Measurements from ENCODE around the gene HIF3A. TPM values are rescaled to one million over a fixed set of nuclear protein-coding genes. Genes with fewer than 3 reads are reported as not detected.

Gene HIF3A
- total and polyA plus RNA-seq, 2 experiments from 2014 or later: 54.6 to 149 TPM

DNA sequence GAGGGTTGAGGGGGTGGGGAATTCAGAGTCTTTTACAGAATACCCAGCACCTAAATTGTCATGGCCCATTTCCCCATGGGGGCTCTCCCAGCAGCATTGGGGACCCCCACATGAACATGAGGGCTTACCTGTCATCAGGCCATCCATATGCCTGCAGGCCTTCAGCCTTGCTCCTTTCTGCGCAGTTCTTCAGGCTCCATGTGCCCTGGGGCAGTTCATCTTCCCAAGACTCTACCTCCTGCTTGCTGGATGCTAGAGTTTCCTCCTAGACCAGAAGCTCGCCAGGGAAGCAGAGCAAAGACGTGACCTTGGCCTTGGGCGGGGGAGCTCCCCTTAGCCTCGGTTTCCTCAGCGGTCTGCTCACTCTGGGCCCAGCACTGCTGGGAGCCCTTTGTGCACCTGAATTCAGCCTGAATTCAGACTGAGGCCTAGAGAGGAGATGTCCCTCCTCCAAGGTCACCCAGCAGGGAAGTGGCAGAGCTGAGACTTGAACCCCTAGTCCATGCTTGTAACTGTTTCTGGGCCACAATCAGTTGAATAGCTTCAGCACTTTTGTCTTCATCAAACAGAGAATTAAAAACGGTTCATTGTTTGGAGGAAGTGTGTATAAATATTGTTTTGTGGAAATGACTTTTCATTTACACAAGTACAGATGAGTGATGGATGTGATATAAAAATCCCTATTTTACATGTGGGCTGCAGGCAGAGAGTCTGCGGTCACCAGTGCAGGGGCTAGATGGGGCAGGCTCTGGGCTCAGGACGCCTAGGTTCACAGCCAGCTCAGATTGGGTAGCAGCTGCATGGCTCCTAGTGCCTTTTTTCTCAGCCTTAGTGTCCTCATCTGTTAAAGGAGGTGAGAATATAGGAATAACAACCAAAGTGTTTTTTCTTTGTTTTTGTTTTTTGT is 59.6 kb downstream of the HIF3A start:
- 95% methylated on average over 9 of the region's 9 CpGs for WGBS (ENCODE audit: low lambda C conversion rate, missing lambda C conversion rate)
- H3K4me2 ChIP-seq: peak overlapping the region; percentile 33
- TF ChIP-seq EZH2phosphoT487 (IDR thresholded peaks at IDR 0.05; ENCODE audit: low read depth, severe bottlenecking, unreplicated experiment) (no peak), EZH2 (IDR thresholded peaks at IDR 0.05; ENCODE audit: borderline replicate concordance) (no peak)
- TF ChIP-seq, protein P1, sequence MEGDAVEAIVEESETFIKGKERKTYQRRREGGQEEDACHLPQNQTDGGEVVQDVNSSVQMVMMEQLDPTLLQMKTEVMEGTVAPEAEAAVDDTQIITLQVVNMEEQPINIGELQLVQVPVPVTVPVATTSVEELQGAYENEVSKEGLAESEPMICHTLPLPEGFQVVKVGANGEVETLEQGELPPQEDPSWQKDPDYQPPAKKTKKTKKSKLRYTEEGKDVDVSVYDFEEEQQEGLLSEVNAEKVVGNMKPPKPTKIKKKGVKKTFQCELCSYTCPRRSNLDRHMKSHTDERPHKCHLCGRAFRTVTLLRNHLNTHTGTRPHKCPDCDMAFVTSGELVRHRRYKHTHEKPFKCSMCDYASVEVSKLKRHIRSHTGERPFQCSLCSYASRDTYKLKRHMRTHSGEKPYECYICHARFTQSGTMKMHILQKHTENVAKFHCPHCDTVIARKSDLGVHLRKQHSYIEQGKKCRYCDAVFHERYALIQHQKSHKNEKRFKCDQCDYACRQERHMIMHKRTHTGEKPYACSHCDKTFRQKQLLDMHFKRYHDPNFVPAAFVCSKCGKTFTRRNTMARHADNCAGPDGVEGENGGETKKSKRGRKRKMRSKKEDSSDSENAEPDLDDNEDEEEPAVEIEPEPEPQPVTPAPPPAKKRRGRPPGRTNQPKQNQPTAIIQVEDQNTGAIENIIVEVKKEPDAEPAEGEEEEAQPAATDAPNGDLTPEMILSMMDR (IDR thresholded peaks at IDR 0.05; ENCODE audit: poor library complexity): no peak
- peaks cover 2% of the 10 kb centered on the region for H4K20me1 ChIP-seq (ENCODE audit: insufficient read depth, poor library complexity, severe bottlenecking)
- H3K4me3 ChIP-seq: no peak overlapping the region
- DNase-seq (ENCODE audit: low spot score): no peak
- peaks cover 15% of the 10 kb centered on the region for H3K4me1 ChIP-seq (ENCODE audit: insufficient read depth)
- H2AFZ ChIP-seq: no peak overlapping the region
- no peaks in the 10 kb centered on the region for H3K9me2 ChIP-seq (replicated peaks; ENCODE audit: insufficient read depth)
- peak overlapping the region; percentile 93 for H3K27ac ChIP-seq
- peaks cover 62% of the 10 kb centered on the region for H3K79me2 ChIP-seq
- no peaks in the 10 kb centered on the region for H3K27me3 ChIP-seq
- H3K36me3 ChIP-seq (replicated peaks; ENCODE audit: insufficient read depth, low read depth): no peaks in the 10 kb centered on the region
- H3K9me3 ChIP-seq (ENCODE audit: low read depth): no peaks in the 10 kb centered on the region

DNA sequence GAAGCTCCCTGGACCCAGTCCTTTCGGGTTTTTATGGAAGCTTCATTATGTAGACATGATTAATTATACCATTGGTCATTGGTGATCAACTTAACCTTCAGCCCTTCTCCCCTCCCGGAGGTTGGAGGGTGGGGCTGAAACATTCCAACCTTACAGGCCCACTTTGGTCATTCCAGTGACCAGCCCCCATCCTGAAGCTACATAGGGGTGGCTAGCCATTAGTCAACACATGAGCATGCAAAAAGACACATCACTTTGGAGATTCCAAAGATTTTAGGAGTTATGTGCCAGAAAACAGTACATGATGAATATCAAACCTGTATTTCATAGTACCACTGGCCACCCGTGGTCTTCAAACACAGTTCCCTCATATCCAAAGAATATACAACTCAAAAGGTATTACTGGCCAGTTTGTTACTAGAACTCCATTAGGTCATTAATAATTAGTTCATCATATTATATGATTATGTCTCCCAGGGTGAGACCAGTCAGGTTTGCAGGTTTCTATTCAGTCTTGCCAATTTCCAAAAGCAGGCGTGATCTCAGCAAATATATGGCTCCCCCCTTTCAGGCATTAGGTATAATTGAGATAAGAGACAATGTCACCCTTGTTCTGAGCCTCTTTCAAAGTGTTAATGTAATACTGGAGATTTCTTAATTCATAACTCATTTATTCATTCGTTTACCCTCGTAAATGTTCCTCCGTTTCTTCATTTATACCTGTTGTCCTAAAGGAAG is 61.2 kb downstream of the HIF3A start:
- H3K9me3 ChIP-seq (ENCODE audit: low read depth): no peaks in the 10 kb centered on the region
- no peak overlapping the region for H3K4me3 ChIP-seq
- no peak overlapping the region for H3K4me2 ChIP-seq
- H2AFZ ChIP-seq: no peak overlapping the region
- DNase-seq (ENCODE audit: low spot score): no peak
- H3K27me3 ChIP-seq: no peaks in the 10 kb centered on the region
- peaks cover 15% of the 10 kb centered on the region for H3K4me1 ChIP-seq (ENCODE audit: insufficient read depth)
- H3K79me2 ChIP-seq: peaks cover 61% of the 10 kb centered on the region
- TF ChIP-seq, protein P1 (IDR thresholded peaks at IDR 0.05; ENCODE audit: poor library complexity): no peak
- TF ChIP-seq EZH2 (IDR thresholded peaks at IDR 0.05; ENCODE audit: borderline replicate concordance) (no peak), EZH2phosphoT487 (IDR thresholded peaks at IDR 0.05; ENCODE audit: low read depth, severe bottlenecking, unreplicated experiment) (no peak)
- H4K20me1 ChIP-seq (ENCODE audit: insufficient read depth, poor library complexity, severe bottlenecking): no peaks in the 10 kb centered on the region
- 82% methylated on average over 7 of the region's 7 CpGs for WGBS (ENCODE audit: low lambda C conversion rate, missing lambda C conversion rate)
- no peaks in the 10 kb centered on the region for H3K9me2 ChIP-seq (replicated peaks; ENCODE audit: insufficient read depth)
- no peaks in the 10 kb centered on the region for H3K36me3 ChIP-seq (replicated peaks; ENCODE audit: insufficient read depth, low read depth)
- H3K27ac ChIP-seq: no peak overlapping the region

DNA sequence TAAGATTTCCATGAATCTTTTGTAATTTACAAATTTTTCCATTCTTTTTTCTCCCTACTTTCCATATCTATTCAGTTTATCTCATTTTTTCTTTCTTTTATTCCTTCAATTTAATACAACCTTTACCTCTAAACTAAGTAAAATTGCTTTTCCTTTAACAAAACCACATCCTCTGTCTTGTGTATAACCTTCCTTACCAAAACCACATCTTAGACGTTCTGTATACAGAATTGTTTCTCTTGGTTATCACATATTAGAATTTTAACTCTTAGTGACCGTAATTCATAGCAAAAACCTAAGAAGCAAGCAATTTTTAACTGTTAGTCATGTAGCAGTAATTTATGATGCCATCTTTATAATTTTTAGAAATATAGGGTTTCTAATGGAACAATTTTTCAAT is 65.1 kb downstream of the HIF3A start:
- no peaks in the 10 kb centered on the region for H3K9me2 ChIP-seq (replicated peaks; ENCODE audit: insufficient read depth)
- peaks cover 71% of the 10 kb centered on the region for H3K79me2 ChIP-seq
- peaks cover 6% of the 10 kb centered on the region for H3K4me1 ChIP-seq (ENCODE audit: insufficient read depth)
- 78% methylated on average over 2 of the region's 2 CpGs for WGBS (ENCODE audit: low lambda C conversion rate, missing lambda C conversion rate)
- H4K20me1 ChIP-seq (ENCODE audit: insufficient read depth, poor library complexity, severe bottlenecking): no peaks in the 10 kb centered on the region
- no peaks in the 10 kb centered on the region for H3K9me3 ChIP-seq (ENCODE audit: low read depth)
- no peaks in the 10 kb centered on the region for H3K27me3 ChIP-seq
- H3K27ac ChIP-seq: no peak overlapping the region
- H3K4me3 ChIP-seq: no peak overlapping the region
- TF ChIP-seq EZH2phosphoT487 (IDR thresholded peaks at IDR 0.05; ENCODE audit: low read depth, severe bottlenecking, unreplicated experiment) (no peak), EZH2 (IDR thresholded peaks at IDR 0.05; ENCODE audit: borderline replicate concordance) (no peak)
- TF ChIP-seq, protein P1 (IDR thresholded peaks at IDR 0.05; ENCODE audit: poor library complexity): no peak
- no peak overlapping the region for H3K4me2 ChIP-seq
- no peak for DNase-seq (ENCODE audit: low spot score)
- H2AFZ ChIP-seq: no peak overlapping the region
- no peaks in the 10 kb centered on the region for H3K36me3 ChIP-seq (replicated peaks; ENCODE audit: insufficient read depth, low read depth)

All from hepatocyte (in vitro differentiated cells).